ENCODE data around the gene GRIP1.

DNA sequence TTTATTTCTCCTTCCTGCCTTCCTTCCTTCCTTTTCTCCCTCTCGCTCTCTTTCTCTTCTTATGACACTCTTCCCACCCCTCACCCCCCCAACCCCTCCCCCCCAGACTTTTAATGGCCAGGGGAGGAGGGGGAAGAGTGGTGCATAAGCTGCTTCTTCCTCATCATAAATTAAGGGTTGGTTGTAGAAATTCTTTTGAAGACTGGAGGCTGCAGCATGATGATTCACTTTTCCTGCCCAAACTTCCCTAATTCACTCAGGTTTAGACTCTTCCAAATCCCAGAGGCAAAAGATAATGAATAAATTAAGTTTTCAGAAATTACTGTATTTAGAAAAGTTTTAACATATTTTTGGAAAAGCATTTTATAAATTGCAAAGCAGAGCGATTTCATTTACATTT is 58.2 kb downstream of the GRIP1 start:
- TF ChIP-seq CTCF (IDR thresholded peaks at IDR 0.05), result no peak
- TF ChIP-seq POLR2A (IDR thresholded peaks at IDR 0.05), result no peak
- no peak for TF ChIP-seq POLR2AphosphoS5 (IDR thresholded peaks at IDR 0.05)
